ENCODE data around the gene SHQ1. TPM values are rescaled to one million over a fixed set of nuclear protein-coding genes. Genes with fewer than 3 reads are reported as not detected.

SHQ1 gene
- total RNA-seq, result 19.2 TPM in 2 replicates

DNA sequence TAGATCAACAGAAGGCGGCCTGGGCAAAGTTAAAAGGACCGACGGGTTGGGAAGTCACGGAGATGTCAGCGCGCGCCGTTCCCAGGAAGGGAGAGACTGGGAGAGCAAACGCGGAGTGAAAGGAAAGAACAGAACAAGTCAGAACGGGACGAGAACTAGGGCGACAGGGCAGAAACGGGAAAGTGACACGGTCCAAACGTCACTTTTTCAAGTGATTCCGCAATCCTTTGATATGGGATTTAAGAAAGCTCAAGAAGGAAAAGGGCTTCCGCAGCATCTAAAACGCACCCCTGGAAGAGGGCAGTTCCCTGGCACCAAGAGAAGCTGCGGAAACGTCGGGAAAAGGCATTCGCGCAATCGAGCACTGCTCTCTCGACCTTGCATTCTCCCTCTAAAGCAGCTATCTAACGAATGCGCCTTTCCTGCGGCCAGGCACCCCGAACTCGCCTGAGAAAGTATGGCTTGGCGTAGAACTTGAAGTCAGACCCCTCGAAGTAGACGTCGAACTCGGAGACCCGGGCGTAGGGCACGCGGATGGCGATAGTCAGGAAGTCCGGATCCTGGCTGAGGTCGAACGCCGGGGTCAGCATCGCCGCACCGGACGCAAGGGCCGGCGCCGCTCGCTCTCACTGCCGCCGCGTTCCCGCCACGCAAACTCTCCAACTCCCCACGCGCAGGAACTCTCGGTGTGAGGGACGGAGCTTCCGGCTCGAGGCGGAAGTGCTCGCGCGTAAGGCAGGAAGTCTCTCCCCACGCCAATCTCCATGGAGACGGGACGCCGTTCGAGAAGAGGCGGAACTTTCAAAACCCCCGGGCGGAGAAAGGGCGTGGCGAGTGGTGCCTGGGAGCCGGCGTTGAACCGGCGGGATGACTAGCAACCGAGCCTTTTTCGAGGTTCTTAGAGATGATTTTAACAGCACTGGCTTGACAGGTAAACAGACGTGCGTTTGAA is at the start of gene SHQ1:
Gene SHQ1 (minus strand): TSS at position 695 of the 952 bp plus-strand sequence. CDS start 105 bp downstream, at position 590.
- DNase-seq (ENCODE audit: insufficient read length, low spot score, missing footprints), result peak; percentile 93
- Histone ChIP-seq H3K4me3 (ENCODE audit: insufficient read depth, low read length) (peak within 1 kb of the TSS; percentile 94), H3K79me2 (ENCODE audit: insufficient read depth, low read length) (peaks cover 39% of the 10 kb centered on the region), H3K27ac (ENCODE audit: low read depth, low read length) (peak within 1 kb of the TSS; percentile 75), H4K20me1 (ENCODE audit: insufficient read depth, low read length) (no peaks in the 10 kb centered on the region), H3K4me2 (ENCODE audit: insufficient read depth, low read length) (peak within 1 kb of the TSS; percentile 98), H2AFZ (ENCODE audit: low read length) (peak within 1 kb of the TSS; percentile 98), H3K4me1 (ENCODE audit: insufficient read depth, low read length) (peaks cover 18% of the 10 kb centered on the region), H3K9me3 (ENCODE audit: low read depth, low read length) (no peaks in the 10 kb centered on the region), H3K36me3 (ENCODE audit: insufficient read depth, low read length) (no peaks in the 10 kb centered on the region), H3K27me3 (ENCODE audit: insufficient read depth, low read length) (no peaks in the 10 kb centered on the region)
- TF ChIP-seq, protein P1, sequence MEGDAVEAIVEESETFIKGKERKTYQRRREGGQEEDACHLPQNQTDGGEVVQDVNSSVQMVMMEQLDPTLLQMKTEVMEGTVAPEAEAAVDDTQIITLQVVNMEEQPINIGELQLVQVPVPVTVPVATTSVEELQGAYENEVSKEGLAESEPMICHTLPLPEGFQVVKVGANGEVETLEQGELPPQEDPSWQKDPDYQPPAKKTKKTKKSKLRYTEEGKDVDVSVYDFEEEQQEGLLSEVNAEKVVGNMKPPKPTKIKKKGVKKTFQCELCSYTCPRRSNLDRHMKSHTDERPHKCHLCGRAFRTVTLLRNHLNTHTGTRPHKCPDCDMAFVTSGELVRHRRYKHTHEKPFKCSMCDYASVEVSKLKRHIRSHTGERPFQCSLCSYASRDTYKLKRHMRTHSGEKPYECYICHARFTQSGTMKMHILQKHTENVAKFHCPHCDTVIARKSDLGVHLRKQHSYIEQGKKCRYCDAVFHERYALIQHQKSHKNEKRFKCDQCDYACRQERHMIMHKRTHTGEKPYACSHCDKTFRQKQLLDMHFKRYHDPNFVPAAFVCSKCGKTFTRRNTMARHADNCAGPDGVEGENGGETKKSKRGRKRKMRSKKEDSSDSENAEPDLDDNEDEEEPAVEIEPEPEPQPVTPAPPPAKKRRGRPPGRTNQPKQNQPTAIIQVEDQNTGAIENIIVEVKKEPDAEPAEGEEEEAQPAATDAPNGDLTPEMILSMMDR (IDR thresholded peaks at IDR 0.05; ENCODE audit: extremely low read depth, low read depth, low read length), result no peak

DNA sequence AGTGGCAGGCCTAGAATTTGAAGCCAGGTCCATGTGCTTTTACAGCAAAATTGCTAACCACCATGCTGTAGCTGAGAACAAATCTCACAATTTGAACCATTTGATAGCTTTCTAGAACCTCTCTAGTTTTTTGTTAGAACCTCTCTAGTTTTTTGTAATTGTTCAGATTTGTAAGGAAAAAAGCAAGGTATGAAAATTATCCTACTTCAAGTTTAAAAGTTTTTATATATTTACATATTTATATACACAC is 49.4 kb upstream of the SHQ1 start:
- Histone ChIP-seq H3K79me2 (ENCODE audit: insufficient read depth, low read length) (no peaks in the 10 kb centered on the region), H4K20me1 (ENCODE audit: insufficient read depth, low read length) (peaks cover 3% of the 10 kb centered on the region), H3K27me3 (ENCODE audit: insufficient read depth, low read length) (no peaks in the 10 kb centered on the region), H3K36me3 (ENCODE audit: insufficient read depth, low read length) (no peaks in the 10 kb centered on the region), H3K4me2 (ENCODE audit: insufficient read depth, low read length) (no peak overlapping the region), H3K9me3 (ENCODE audit: low read depth, low read length) (no peaks in the 10 kb centered on the region), H2AFZ (ENCODE audit: low read length) (no peak overlapping the region), H3K27ac (ENCODE audit: low read depth, low read length) (no peak overlapping the region), H3K4me3 (ENCODE audit: insufficient read depth, low read length) (no peak overlapping the region), H3K4me1 (ENCODE audit: insufficient read depth, low read length) (peaks cover 14% of the 10 kb centered on the region)
- TF ChIP-seq, protein P1 (IDR thresholded peaks at IDR 0.05; ENCODE audit: extremely low read depth, low read depth, low read length), result no peak
- DNase-seq (ENCODE audit: insufficient read length, low spot score, missing footprints), result no peak

DNA sequence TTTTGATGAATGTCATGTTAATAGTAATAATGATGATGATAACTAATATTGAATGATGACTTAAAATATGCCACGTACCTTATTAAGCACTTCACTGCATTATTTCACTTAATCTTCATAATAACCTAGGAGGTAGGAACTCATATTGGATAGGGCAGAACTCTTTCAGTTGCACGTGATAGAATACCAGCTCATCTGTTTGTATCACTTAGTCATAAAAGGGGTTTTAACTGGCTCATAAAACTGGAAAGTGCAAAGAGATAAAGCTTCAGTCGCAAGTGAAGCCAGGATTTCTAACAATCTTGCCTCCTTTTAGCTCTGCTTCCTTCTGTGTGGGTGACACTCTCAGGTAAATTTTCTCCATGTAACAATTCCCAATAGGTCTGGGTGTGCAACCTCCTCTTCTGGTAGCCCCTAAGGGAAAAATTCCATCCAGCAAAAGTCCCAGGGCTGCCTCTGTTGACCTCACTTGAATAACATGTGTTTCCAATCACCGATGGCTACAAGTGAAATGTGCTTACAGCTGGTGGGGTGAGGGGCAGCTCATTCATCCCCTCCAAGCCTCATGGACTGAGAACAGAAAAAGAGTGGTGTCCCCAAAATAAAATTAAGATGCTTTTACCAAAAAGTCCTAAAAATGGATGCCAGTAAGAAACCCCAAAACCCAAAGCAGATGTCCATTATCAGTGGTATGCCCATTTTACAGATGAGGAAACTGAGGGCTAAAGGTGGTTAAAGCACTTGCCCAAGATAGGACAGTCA is 48.9 kb upstream of the SHQ1 start:
- H3K4me2 ChIP-seq (ENCODE audit: insufficient read depth, low read length), result no peak overlapping the region

More for the DNA sequence above, 48.9 kb upstream of the SHQ1 start:
- Histone ChIP-seq H3K79me2 (ENCODE audit: insufficient read depth, low read length) (no peaks in the 10 kb centered on the region), H4K20me1 (ENCODE audit: insufficient read depth, low read length) (peaks cover 3% of the 10 kb centered on the region), H3K36me3 (ENCODE audit: insufficient read depth, low read length) (no peaks in the 10 kb centered on the region), H3K4me3 (ENCODE audit: insufficient read depth, low read length) (no peak overlapping the region), H3K9me3 (ENCODE audit: low read depth, low read length) (no peaks in the 10 kb centered on the region), H3K4me1 (ENCODE audit: insufficient read depth, low read length) (peaks cover 20% of the 10 kb centered on the region), H2AFZ (ENCODE audit: low read length) (no peak overlapping the region), H3K27ac (ENCODE audit: low read depth, low read length) (no peak overlapping the region), H3K27me3 (ENCODE audit: insufficient read depth, low read length) (no peaks in the 10 kb centered on the region)
- TF ChIP-seq, protein P1 (IDR thresholded peaks at IDR 0.05; ENCODE audit: extremely low read depth, low read depth, low read length), result no peak
- DNase-seq (ENCODE audit: insufficient read length, low spot score, missing footprints), result peak; percentile 75
